ENCODE measurements around the gene SHKBP1.

- TF ChIP-seq, protein P1, sequence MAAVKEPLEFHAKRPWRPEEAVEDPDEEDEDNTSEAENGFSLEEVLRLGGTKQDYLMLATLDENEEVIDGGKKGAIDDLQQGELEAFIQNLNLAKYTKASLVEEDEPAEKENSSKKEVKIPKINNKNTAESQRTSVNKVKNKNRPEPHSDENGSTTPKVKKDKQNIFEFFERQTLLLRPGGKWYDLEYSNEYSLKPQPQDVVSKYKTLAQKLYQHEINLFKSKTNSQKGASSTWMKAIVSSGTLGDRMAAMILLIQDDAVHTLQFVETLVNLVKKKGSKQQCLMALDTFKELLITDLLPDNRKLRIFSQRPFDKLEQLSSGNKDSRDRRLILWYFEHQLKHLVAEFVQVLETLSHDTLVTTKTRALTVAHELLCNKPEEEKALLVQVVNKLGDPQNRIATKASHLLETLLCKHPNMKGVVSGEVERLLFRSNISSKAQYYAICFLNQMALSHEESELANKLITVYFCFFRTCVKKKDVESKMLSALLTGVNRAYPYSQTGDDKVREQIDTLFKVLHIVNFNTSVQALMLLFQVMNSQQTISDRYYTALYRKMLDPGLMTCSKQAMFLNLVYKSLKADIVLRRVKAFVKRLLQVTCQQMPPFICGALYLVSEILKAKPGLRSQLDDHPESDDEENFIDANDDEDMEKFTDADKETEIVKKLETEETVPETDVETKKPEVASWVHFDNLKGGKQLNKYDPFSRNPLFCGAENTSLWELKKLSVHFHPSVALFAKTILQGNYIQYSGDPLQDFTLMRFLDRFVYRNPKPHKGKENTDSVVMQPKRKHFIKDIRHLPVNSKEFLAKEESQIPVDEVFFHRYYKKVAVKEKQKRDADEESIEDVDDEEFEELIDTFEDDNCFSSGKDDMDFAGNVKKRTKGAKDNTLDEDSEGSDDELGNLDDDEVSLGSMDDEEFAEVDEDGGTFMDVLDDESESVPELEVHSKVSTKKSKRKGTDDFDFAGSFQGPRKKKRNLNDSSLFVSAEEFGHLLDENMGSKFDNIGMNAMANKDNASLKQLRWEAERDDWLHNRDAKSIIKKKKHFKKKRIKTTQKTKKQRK (IDR thresholded peaks at IDR 0.05; ENCODE audit: borderline replicate concordance, low read depth, low read length): no peak
- TF ChIP-seq CREB3 (tag; conservative IDR thresholded peaks at IDR 0.05; ENCODE audit: low read depth) (no peak), ZEB2 (IDR thresholded peaks at IDR 0.05) (no peak), TEAD1 (CRISPR knock-in tag; IDR thresholded peaks at IDR 0.05) (no peak), ZBTB34 (CRISPR knock-in tag; IDR thresholded peaks at IDR 0.05) (no peak), EP300 (IDR thresholded peaks at IDR 0.05; ENCODE audit: low read length) (no peak)
- TF ChIP-seq, protein P2, sequence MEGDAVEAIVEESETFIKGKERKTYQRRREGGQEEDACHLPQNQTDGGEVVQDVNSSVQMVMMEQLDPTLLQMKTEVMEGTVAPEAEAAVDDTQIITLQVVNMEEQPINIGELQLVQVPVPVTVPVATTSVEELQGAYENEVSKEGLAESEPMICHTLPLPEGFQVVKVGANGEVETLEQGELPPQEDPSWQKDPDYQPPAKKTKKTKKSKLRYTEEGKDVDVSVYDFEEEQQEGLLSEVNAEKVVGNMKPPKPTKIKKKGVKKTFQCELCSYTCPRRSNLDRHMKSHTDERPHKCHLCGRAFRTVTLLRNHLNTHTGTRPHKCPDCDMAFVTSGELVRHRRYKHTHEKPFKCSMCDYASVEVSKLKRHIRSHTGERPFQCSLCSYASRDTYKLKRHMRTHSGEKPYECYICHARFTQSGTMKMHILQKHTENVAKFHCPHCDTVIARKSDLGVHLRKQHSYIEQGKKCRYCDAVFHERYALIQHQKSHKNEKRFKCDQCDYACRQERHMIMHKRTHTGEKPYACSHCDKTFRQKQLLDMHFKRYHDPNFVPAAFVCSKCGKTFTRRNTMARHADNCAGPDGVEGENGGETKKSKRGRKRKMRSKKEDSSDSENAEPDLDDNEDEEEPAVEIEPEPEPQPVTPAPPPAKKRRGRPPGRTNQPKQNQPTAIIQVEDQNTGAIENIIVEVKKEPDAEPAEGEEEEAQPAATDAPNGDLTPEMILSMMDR (IDR thresholded peaks at IDR 0.05 in 2 of 3, conservative IDR thresholded peaks at IDR 0.05 in 1 of 3; ENCODE audit: insufficient read depth in 2 of 3, low read depth in 1 of 3, low read length in 3 of 3): no peak
Measured at GRCh38 chr19:40528078-40528477, 48.6 kb upstream of the SHKBP1 start.

Measured in K562 (cell line).